HUES64 (cell line): ENCODE data around the gene ICOS.

Experiments used
- H3K27ac ChIP-seq: 2 replicates; pipeline ENCODE4 v1.7.0; 2013; ENCODE audit warnings: low read depth, low read length, inconsistent platforms
- H3K27me3 ChIP-seq: 2 replicates; pipeline ENCODE4 v1.6.1; 2013; ENCODE audit warnings: mild to moderate bottlenecking, low read length; ENCODE audit not compliant: insufficient read depth
- H3K36me3 ChIP-seq: 2 replicates; pipeline ENCODE4 v1.6.1; 2013; ENCODE audit warnings: mild to moderate bottlenecking, low read length; ENCODE audit not compliant: insufficient read depth
- H3K4me1 ChIP-seq: 2 replicates; pipeline ENCODE4 v1.6.1; 2013; ENCODE audit warnings: mild to moderate bottlenecking, low read length, moderate library complexity; ENCODE audit not compliant: insufficient read depth
- H3K4me3 ChIP-seq: 2 replicates; pipeline ENCODE4 v1.5.1; 2013; ENCODE audit warnings: mild to moderate bottlenecking, low read length, moderate library complexity
- H3K9ac ChIP-seq: 2 replicates; pipeline ENCODE4 v1.6.1; 2013; ENCODE audit warnings: mild to moderate bottlenecking, low read depth, low read length
- H3K9me3 ChIP-seq: 2 replicates; pipeline ENCODE4 v1.6.1; 2013; ENCODE audit warnings: low read depth, low read length; ENCODE audit not compliant: insufficient read depth
- WGBS: fragments of 150-250, 120-280 bp; methylation state at CpG from one replicate; pipeline ENCODE4 v1.1.7; 2013; ENCODE audit warnings: missing lambda C conversion rate; 5-methylcytosine and 5-hydroxymethylcytosine counted together

ICOS gene

GRCh38 chr2:203900253-203900652, 36.3 kb upstream of the ICOS start:
- Histone ChIP-seq H3K36me3 (no peaks in the 10 kb centered on the region), H3K27me3 (no peaks in the 10 kb centered on the region), H3K4me1 (no peaks in the 10 kb centered on the region), H3K4me3 (no peak overlapping the region), H3K27ac (no peak overlapping the region), H3K9me3 (peaks cover 18% of the 10 kb centered on the region), H3K9ac (no peak overlapping the region)
- 90% methylated on average over 2 of the region's 2 CpGs for WGBS

GRCh38 chr2:203904022-203904421, 32.5 kb upstream of the ICOS start:
- WGBS = 96% methylated on average over 4 of the region's 4 CpGs
- Histone ChIP-seq H3K27me3 (no peaks in the 10 kb centered on the region), H3K4me3 (no peak overlapping the region), H3K9me3 (peaks cover 18% of the 10 kb centered on the region), H3K27ac (no peak overlapping the region), H3K36me3 (no peaks in the 10 kb centered on the region), H3K4me1 (no peaks in the 10 kb centered on the region), H3K9ac (no peak overlapping the region)

GRCh38 chr2:203905656-203906055, 30.9 kb upstream of the ICOS start:
- no peaks in the 10 kb centered on the region for H3K36me3 ChIP-seq
- H3K9me3 ChIP-seq = peaks cover 18% of the 10 kb centered on the region
- no peak overlapping the region for H3K9ac ChIP-seq
- H3K27ac ChIP-seq = no peak overlapping the region
- H3K4me1 ChIP-seq = no peaks in the 10 kb centered on the region
- no peaks in the 10 kb centered on the region for H3K27me3 ChIP-seq
- no peak overlapping the region for H3K4me3 ChIP-seq

GRCh38 chr2:203908066-203908796, 28.3 kb upstream of the ICOS start:
- no peaks in the 10 kb centered on the region for H3K27me3 ChIP-seq
- no peaks in the 10 kb centered on the region for H3K4me1 ChIP-seq
- no peak overlapping the region for H3K4me3 ChIP-seq
- no peak overlapping the region for H3K9ac ChIP-seq
- H3K27ac ChIP-seq = no peak overlapping the region
- 0 out of 2 replicates have a peak, but pooled peaks cover under 1% of the 10 kb centered on the region for H3K9me3 ChIP-seq
- 95% methylated on average over 5 of the region's 6 CpGs for WGBS
- H3K36me3 ChIP-seq = no peaks in the 10 kb centered on the region

- Histone ChIP-seq H3K4me1 (no peaks in the 10 kb centered on the region), H3K27ac (no peak overlapping the region), H3K27me3 (no peaks in the 10 kb centered on the region), H3K9me3 (no peaks in the 10 kb centered on the region), H3K4me3 (no peak overlapping the region), H3K9ac (no peak overlapping the region), H3K36me3 (no peaks in the 10 kb centered on the region)
- 89% methylated on average over 3 of the region's 3 CpGs for WGBS
Observed at GRCh38 chr2:203908797-203909185, 27.8 kb upstream of the ICOS start.

- H3K9ac ChIP-seq = no peak overlapping the region
- no peak overlapping the region for H3K4me3 ChIP-seq
- H3K27ac ChIP-seq = no peak overlapping the region
- no peaks in the 10 kb centered on the region for H3K27me3 ChIP-seq
- H3K9me3 ChIP-seq = no peaks in the 10 kb centered on the region
- H3K4me1 ChIP-seq = no peaks in the 10 kb centered on the region
- no peaks in the 10 kb centered on the region for H3K36me3 ChIP-seq
- 72% methylated on average over 6 of the region's 8 CpGs for WGBS
Observed at GRCh38 chr2:203909261-203909967, 27.1 kb upstream of the ICOS start.

- H3K27ac ChIP-seq = no peak overlapping the region
- H3K9me3 ChIP-seq = no peaks in the 10 kb centered on the region
- H3K9ac ChIP-seq = no peak overlapping the region
- H3K36me3 ChIP-seq = no peaks in the 10 kb centered on the region
- no peaks in the 10 kb centered on the region for H3K4me1 ChIP-seq
- H3K27me3 ChIP-seq = no peaks in the 10 kb centered on the region
- WGBS = 93% methylated on average over 4 of the region's 5 CpGs
- H3K4me3 ChIP-seq = no peak overlapping the region
Observed at GRCh38 chr2:203909974-203910373, 26.6 kb upstream of the ICOS start.

GRCh38 chr2:203913947-203914346, 22.6 kb upstream of the ICOS start:
- WGBS = 88% methylated on average over 8 of the region's 8 CpGs
- no peak overlapping the region for H3K4me3 ChIP-seq

GRCh38 chr2:203914546-203915182, 21.9 kb upstream of the ICOS start:
- 94% methylated on average over 8 of the region's 8 CpGs for WGBS
- no peaks in the 10 kb centered on the region for H3K9me3 ChIP-seq

More at GRCh38 chr2:203913947-203914346, 22.6 kb upstream of the ICOS start:
- H3K36me3 ChIP-seq = no peaks in the 10 kb centered on the region
- peaks cover 10% of the 10 kb centered on the region for H3K4me1 ChIP-seq
- H3K27me3 ChIP-seq = no peaks in the 10 kb centered on the region
- no peak overlapping the region for H3K27ac ChIP-seq
- no peak overlapping the region for H3K9ac ChIP-seq
- no peaks in the 10 kb centered on the region for H3K9me3 ChIP-seq

GRCh38 chr2:203915256-203915655, 21.3 kb upstream of the ICOS start:
- Histone ChIP-seq H3K4me1 (peaks cover 10% of the 10 kb centered on the region), H3K9me3 (no peaks in the 10 kb centered on the region), H3K36me3 (no peaks in the 10 kb centered on the region), H3K27me3 (no peaks in the 10 kb centered on the region), H3K9ac (no peak overlapping the region), H3K27ac (no peak overlapping the region), H3K4me3 (no peak overlapping the region)
- WGBS = 94% methylated on average over 6 of the region's 7 CpGs

More at GRCh38 chr2:203914546-203915182, 21.9 kb upstream of the ICOS start:
- Histone ChIP-seq H3K9ac (no peak overlapping the region), H3K27ac (no peak overlapping the region), H3K27me3 (no peaks in the 10 kb centered on the region), H3K4me1 (peaks cover 10% of the 10 kb centered on the region), H3K36me3 (no peaks in the 10 kb centered on the region), H3K4me3 (no peak overlapping the region)

- no peak overlapping the region for H3K4me3 ChIP-seq
- peaks cover 10% of the 10 kb centered on the region for H3K4me1 ChIP-seq
- no peak overlapping the region for H3K27ac ChIP-seq
- no peaks in the 10 kb centered on the region for H3K27me3 ChIP-seq
- no peaks in the 10 kb centered on the region for H3K36me3 ChIP-seq
- no peaks in the 10 kb centered on the region for H3K9me3 ChIP-seq
- H3K9ac ChIP-seq = no peak overlapping the region
Observed at GRCh38 chr2:203916756-203917155, 19.8 kb upstream of the ICOS start.
